IPS-18c (cell line): ENCODE data around the gene IL6ST.
A peak's percentile ranks its signal among the peaks of the same experiment; 100 is the strongest.
"Not testable (repeated sequence)": the region's sequence is repeated elsewhere in the genome, so short reads cannot be mapped to it uniquely, and the experiment has no call there.

Source experiments
- H3K4me3 ChIP-seq: 2 replicates; pipeline ENCODE4 v1.7.0; 2013; ENCODE audit warnings: low read depth, mild to moderate bottlenecking, low read length, moderate library complexity; ENCODE audit not compliant: insufficient read depth
- H3K9me3 ChIP-seq: one replicate; pipeline ENCODE4 v1.6.1; 2013; ENCODE audit warnings: mild to moderate bottlenecking, low read length, moderate library complexity; ENCODE audit not compliant: control insufficient read depth, insufficient read depth

Gene IL6ST

DNA sequence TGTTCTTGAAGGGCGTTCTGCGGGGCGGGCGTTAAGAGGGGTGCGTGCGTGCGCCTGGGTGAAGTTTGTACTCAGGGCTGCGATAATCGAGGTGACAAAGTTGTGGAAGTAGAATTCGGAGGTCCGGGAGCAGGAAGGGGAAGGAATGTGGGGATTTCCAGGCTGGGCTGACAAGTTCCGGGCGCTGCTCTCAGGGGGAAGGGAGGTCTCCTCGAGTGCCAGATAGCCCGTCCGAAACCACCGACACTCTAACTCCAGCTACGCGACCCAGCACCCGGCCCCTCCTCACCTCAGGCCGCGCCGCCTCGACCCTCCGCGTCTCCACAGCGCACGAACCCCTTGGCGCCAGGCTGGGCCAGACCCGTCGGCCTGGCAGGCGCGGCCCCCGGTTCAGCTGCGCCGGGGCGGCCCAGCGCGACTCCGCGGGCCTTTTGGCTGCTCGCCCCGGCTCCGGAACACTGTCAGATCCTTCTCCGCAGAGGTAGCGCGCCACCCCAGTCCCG is at the start of gene IL6ST:
Gene IL6ST, minus strand, starts transcription at position 469 of the 503 bp plus-strand sequence. CDS start 18,685 bp downstream, outside the sequence.
- Histone ChIP-seq H3K4me3 (peak within 1 kb of the TSS; percentile 93), H3K9me3 (no peaks in the 10 kb centered on the region)

DNA sequence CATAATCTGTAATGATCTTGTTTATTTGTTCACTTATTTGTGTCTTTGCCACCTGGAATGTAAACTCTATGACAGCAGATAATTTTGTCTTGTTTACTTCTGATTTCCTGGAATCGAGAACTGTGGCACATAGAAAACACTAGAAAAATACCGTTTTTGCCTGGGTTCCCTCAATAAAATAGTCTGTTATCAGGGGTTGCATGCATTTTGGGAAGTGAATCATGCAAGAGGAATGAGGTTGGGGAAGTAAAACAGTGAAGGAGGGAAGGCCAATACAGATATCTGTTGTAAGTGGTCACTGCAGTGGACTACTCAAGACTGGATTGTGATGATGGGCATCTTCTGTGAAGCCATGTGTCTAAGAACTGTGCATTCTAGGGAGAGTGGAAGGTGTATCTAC is 45.2 kb upstream of the IL6ST start:
- Histone ChIP-seq H3K4me3 (no peak overlapping the region), H3K9me3 (no peaks in the 10 kb centered on the region)

DNA sequence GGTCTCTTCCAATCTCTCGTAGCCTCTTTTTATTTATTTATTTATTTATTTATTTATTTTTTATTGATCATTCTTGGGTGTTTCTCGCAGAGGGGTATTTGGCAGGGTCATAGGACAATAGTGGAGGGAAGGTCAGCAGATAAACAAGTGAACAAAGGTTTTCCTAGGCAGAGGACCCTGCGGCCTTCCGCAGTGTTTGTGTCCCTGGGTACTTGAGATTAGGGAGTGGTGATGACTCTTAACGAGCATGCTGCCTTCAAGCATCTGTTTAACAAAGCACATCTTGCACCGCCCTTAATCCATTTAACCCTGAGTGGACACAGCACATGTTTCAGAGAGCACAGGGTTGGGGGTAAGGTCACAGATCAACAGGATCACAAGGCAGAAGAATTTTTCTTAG is 43.4 kb upstream of the IL6ST start:
- H3K4me3 ChIP-seq, H3K9me3 ChIP-seq: not testable (repeated sequence)

DNA sequence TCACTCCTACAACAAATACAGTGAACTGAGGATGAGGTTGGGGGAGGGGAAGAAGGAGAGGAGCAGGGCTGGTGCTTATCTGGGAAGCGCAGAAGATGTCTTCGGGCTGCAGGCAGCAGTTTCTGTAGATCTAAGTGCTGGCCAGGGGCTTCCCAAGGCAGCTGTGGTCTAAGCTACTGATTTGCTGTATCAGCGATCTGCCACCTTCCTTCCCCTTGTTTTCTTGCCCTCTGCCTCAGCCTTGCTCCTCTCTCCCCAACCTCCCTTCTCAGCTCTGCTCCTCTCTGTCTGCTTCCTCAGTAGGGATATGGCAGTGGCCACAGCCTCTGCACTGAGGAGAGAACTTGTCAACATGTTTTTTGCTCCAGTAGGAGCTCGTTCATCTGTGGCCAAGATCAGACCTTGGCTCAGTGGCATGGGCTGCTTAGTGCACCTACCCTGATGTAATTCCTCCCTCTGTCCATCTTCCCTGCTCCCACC is 42.8 kb upstream of the IL6ST start:
- Histone ChIP-seq H3K4me3 (no peak overlapping the region), H3K9me3 (no peaks in the 10 kb centered on the region)

DNA sequence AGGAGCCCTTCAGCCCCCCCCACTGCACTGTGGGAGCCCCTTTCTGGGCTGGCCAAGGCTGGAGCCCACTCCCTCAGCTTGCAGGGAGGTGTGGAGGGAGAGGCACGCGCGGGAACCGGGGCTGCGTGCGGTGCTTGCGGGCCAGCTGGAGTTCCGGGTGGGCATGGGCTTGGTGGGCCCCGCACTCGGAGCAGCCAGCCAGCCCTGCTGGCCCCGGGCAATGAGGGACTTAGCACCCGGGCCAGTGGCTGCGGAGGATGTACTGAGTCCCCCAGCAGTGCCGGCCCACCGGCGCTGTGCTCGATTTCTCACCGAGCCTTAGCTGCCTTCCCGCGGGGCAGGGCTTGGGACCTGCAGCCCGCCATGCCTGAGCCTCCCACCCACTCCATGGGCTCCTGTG is 40.6 kb upstream of the IL6ST start:
- not testable (repeated sequence) for H3K4me3 ChIP-seq, H3K9me3 ChIP-seq

DNA sequence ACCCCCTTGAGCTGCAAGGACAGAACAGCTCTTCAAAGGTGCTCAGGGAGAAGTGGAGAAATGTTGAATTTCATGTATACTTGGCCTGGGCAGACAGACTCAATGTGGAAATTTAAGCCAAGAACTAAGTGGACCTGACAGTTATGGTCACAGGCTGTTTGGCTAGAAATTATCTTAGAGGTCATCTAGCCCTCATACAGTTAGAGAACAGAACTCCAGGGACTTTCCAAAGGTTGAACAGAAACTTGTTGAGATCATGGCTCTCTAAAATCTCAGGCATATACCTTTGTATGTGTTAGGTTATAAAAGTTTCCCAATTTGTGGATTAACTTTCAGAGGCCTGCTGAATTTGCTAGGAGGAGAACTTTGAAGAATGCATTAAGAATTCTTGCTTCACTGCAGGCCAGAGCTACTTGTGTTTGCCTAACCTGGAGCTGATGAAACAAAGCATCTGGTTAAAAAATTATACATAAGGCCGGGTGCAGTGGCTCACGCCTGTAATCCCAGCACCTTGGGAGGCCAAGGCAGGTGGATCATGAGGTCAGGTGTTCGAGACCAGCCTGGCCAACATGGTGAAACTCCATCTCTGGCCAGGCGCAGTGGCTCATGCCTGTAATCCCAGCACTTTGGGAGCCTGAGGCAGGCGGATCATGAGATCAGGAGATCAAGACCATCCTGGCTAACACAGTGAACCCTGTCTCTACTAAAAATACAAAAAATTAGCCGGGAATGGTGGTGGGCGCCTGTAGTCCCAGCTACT is 35.3 kb upstream of the IL6ST start:
- not testable (repeated sequence) for H3K9me3 ChIP-seq, H3K4me3 ChIP-seq

DNA sequence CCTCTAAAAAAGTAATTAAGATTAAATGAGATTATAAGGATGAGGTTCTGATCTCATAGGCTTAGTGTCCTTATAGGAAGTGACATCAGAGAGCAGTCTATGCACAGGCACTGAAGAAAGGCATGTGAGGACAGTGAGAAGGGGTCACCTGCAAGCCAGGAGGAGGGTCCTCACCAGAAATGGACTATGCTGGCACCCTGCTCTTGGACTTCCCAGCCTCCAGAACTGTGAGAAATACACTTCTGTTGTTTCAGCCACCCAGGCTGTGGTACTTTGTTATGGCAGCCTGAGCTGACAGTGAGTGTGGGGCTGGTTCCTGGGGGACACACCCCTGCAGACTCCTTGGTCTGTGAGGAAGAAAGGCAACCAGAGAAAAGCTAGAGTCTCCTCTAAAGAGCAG is 34.7 kb upstream of the IL6ST start:
- H3K4me3 ChIP-seq = no peak overlapping the region
- H3K9me3 ChIP-seq = no peaks in the 10 kb centered on the region

DNA sequence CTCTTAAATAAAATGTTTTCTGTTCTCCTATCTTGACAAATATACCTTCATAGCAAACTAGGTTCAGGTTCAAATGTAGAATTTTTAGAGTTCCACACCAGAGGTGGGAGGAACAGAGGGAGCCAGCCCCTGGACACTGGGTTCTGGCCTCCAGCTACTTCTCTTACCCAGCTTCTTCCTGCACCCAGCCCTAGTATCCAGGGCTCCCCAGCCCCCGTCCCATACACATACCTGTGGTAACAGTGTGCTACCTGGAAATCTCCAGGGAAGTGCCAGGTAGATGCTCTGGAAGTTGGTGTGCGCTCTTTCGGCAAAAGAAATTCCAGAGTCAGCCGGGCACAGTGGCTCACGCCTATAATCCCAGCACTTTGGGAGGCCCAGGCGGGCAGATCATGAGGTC is 33.9 kb upstream of the IL6ST start:
- no peak overlapping the region for H3K4me3 ChIP-seq

DNA sequence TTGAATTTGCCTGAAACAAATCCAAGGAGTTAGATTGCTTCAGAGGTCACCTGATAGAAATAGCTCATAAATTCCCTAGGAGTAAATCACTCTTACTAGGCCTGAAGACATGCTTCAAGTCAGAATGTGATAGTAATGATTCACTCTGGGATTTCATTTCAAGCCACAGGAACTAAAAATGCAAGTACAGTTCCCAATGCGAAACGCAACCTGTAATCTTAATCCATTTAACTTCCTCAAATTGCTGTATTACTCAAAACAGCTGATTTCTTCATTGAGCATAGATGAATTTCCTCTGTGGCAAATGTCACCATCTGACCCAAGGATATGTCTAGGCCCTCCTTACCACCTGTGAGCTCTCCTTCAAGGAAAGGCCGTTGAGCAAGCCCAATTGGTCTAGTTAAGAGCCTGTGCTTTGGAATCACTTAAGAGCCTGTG is 32.1 kb upstream of the IL6ST start:
- H3K9me3 ChIP-seq = no peaks in the 10 kb centered on the region
- H3K4me3 ChIP-seq = no peak overlapping the region

More for the DNA sequence above, 33.9 kb upstream of the IL6ST start:
- no peaks in the 10 kb centered on the region for H3K9me3 ChIP-seq

DNA sequence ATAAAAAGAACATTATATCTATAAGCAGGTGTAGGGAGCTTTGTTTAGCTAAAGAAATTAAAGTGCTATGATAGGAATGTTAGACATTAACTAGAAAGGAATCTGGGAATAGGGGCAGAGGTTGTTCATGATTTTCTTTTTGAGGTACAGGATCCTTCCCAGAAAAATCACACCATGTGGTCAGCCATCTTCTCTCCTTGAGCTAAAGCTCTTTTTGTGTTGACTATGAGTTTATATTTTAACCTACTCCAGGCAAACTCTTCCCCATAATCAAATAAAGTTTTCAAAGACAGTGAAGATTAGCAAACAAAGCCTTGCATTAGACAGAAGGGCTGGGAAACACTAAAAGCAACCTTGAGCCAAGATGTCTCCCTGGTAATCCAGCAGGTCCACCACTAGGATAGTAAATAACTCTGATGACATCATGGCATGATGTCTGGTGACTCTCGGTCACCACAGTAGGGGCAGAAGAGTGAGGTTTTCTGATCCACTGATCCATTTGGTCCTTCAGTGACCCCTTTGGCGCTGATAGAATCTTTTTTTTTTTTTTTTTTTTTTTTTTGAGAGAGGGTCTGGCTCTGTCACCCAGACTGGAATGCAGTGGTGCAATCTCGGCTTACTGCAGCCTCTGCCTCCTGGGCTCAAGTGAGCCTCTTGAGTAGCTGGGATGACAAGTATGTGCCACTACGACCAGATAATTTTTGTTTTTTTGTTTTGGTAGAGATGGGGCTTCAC is 30.6 kb upstream of the IL6ST start:
- Histone ChIP-seq H3K4me3 (no peak overlapping the region), H3K9me3 (no peaks in the 10 kb centered on the region)

DNA sequence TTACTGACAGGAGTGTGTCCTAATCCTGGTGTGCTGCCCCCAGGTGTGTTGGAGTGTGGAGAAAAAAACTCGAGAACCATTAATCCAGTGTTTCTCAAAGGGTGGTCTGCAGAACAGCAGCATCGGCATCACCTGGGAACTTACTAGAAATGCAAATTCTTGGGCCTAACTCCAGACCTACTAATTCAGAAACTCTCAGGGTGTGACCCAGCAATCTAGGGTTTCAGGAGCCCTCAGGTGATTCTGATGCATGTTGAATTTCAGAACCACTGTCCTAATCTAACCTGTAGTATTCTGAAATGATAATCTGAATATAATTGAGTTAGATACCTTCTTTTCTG is 30.0 kb upstream of the IL6ST start:
- H3K4me3 ChIP-seq = no peak overlapping the region
- H3K9me3 ChIP-seq = no peaks in the 10 kb centered on the region

DNA sequence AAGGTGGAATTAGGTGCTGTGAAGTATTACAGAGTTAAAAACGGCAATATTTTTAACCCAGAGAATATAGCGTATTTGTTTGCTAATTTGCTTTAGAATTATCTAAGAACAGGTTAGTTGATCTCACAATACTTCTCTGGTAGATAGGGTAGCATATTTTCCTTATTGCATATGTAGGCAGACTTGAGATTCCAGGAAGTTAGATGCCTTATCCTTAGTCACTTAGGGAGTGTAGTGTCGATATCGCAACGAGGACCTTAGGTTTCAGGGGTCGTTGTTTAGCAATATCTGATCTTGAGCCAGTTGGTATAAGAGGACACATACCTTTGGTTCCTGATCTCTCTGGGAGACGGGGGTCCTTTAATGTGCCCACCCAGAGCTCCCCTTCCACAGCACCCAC is 28.5 kb upstream of the IL6ST start:
- H3K9me3 ChIP-seq = no peaks in the 10 kb centered on the region
- H3K4me3 ChIP-seq = no peak overlapping the region

DNA sequence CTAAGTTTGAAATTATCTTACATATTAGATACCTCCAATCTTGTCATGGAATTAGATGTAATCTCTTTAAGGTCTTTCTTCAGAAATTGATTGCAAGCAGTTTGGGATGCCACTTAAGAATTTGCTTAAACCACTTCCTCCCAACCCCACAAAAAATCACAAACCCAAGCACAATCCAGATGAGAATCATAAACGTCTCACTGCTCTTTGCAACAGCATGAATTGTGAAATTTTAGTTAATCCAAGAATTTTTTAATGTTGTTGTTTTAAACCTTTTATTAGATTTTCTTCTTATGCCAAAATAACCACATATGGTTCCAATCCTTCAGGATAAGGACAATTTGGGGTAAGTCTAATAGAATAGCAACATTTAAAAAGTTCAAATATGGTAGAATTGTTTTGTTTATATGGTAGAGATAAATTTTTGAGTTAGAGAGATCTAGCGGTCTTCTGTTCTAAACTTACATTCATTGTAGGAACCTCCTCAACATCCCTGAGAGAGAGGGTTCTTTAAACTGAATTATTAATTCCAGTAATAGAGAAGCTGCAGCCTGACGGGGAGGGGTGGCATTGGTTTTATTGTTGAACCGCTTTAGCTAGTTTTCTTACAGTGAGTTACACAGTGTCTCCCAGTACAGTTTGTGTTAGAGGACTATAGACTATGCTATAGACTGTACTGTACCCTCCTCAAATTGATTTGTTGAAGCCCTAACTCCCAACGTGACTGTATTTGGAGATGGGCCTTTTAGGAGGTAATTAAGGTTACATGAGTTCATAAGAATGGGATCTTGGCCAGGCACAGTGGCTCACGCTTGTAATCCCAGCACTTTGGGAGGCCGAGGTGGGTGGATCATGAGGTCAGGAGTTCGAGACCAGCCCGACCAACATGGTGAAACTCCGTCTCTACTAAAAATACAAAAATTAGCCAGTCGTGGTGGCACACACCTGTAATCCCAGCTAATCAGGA is 24.8 kb upstream of the IL6ST start:
- Histone ChIP-seq H3K9me3 (peaks cover 3% of the 10 kb centered on the region), H3K4me3 (no peak overlapping the region)

DNA sequence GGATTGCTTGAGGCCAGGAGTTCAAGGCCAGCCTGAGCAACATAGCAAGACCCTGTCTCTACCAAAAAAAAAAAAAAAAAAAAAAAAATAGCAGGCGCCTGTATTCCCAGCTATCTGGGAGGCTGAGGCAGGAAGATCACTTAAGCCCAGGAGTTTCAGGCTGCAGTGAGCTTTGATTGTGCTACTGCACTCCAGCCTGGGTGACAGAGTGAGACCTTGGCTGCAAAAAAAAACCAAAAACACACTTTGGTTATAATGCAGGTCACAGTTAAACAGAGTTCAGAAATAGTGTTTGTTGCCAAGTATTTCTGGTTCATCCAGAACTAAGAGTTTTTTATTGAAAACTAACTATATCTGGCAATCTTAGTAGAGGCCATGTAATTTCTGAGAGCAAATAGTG is 24.1 kb upstream of the IL6ST start:
- no peak overlapping the region for H3K4me3 ChIP-seq

DNA sequence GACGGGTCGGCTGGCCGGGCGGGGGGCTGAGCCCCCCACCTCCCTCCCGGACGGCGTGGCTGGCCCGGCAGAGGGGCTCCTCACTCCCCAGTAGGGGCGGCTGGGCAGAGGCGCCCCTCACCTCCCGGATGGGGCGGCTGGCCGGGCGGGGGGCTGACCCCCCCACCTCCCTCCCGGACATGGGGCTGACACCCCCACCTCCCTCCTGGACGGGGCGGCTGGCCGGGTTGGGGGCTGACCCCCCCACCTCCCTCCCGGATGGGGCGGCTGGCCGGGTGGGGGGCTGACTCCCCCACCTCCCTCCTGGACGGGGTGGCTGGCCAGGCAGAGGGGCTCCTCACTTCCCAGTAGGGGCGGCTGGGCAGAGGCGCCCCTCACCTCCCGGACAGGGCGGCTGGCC is 19.9 kb upstream of the IL6ST start:
- not testable (repeated sequence) for H3K4me3 ChIP-seq, H3K9me3 ChIP-seq

More for the DNA sequence above, 24.1 kb upstream of the IL6ST start:
- peaks cover 3% of the 10 kb centered on the region for H3K9me3 ChIP-seq

DNA sequence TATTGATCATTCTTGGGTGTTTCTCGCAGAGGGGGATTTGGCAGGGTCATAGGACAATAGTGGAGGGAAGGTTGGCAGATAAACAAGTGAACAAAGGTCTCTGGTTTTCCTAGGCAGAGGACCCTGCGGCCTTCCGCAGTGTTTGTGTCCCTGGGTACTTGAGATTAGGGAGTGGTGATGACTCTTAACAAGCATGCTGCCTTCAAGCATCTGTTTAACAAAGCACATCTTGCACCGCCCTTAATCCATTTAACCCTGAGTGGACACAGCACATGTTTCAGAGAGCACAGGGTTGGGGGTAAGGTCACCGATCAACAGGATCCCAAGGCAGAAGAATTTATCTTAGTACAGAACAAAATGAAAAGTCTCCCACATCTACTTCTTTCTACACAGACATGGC is 19.2 kb upstream of the IL6ST start:
- not testable (repeated sequence) for H3K4me3 ChIP-seq, H3K9me3 ChIP-seq

DNA sequence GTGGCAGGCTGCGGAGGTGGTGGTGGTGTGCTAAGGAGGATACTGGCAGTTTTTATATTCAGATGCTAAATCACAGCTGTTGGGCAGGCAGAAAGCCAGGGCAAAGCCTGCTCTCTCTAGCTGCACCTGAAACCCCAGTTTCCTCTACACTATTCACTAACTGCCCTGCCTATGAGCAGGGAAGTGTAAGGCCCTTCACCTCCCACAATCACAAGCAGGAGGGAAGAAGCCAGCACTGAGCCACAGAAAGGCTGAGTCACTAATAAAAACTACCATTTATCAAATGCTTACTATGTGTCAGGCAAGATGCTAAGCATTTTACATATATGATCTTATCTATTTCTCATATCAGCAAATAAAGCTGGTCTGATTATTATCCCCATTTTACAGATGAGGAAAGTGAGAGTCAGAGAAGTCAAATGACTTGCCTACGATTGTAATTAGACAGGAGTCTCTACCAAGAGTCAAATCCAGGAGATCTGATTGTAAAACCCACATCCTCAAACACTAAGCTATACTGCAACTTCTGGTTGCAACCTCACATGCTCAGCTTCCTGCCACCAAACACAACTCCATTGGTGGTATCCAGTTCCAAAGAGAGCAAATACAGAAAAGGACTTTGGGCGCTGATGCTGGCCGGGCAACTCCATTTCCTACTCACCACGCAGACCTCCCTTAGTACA is 17.7 kb upstream of the IL6ST start:
- no peak overlapping the region for H3K4me3 ChIP-seq
- peaks cover 5% of the 10 kb centered on the region for H3K9me3 ChIP-seq
